Measurements from ENCODE around the gene RANBP17. TPM values are rescaled to one million over a fixed set of nuclear protein-coding genes. Genes with fewer than 3 reads are reported as not detected.
"Not testable (repeated sequence)": the region's sequence is repeated elsewhere in the genome, so short reads cannot be mapped to it uniquely, and the experiment has no call there.

Gene RANBP17
- total and polyA plus RNA-seq, 3 experiments from 2014 or later: not detected

GRCh38 chr5:170857066-170857465, 4.8 kb upstream of the RANBP17 start:
- H3K4me3 Mint-ChIP-seq: no peak overlapping the region
- no peak for DNase-seq
- H3K27ac Mint-ChIP-seq: no peak overlapping the region
- CTCF ChIA-PET: no interaction called here
- Histone ChIP-seq H3K9me3 (ENCODE audit: low read length) (no peaks in the 10 kb centered on the region), H3K27me3 (ENCODE audit: insufficient read depth, low read length, poor library complexity, severe bottlenecking) (no peaks in the 10 kb centered on the region), H3K36me3 (ENCODE audit: insufficient read depth, low read length) (no peaks in the 10 kb centered on the region), H3K4me3 (ENCODE audit: low read length) (no peak overlapping the region), H3K4me1 (ENCODE audit: insufficient read depth, low read length) (no peaks in the 10 kb centered on the region), H3K27ac (ENCODE audit: low read depth, low read length) (no peak overlapping the region)
- H3K36me3 Mint-ChIP-seq: peaks cover 2 to 6% (median 5%) of the 10 kb centered on the region in 3 donors
- POLR2A ChIA-PET: no interaction called here
- H3K9me3 Mint-ChIP-seq: peaks cover 14 to 23% (median 18%) of the 10 kb centered on the region in 5 donors
- H3K4me1 Mint-ChIP-seq: peaks cover 2 to 5% (median 4%) of the 10 kb centered on the region in 3 donors
- peaks cover 13 to 15% of the 10 kb centered on the region in 2 donors for H3K27me3 Mint-ChIP-seq

- Histone ChIP-seq H3K36me3 (ENCODE audit: insufficient read depth, low read length) (no peaks in the 10 kb centered on the region), H3K9me3 (ENCODE audit: low read length) (no peaks in the 10 kb centered on the region), H3K27ac (ENCODE audit: low read depth, low read length) (no peak overlapping the region), H3K27me3 (ENCODE audit: insufficient read depth, low read length, poor library complexity, severe bottlenecking) (no peaks in the 10 kb centered on the region), H3K4me1 (ENCODE audit: insufficient read depth, low read length) (no peaks in the 10 kb centered on the region), H3K4me3 (ENCODE audit: low read length) (no peak overlapping the region)
- Mint-ChIP-seq H3K27me3 (peaks cover 23 to 29% of the 10 kb centered on the region in 2 donors), H3K4me3 (no peak overlapping the region), H3K9me3 (peaks cover 17 to 37% (median 33%) of the 10 kb centered on the region in 5 donors), H3K36me3 (peaks cover 2 to 6% (median 5%) of the 10 kb centered on the region in 3 donors), H3K4me1 (peaks cover 2 to 5% (median 4%) of the 10 kb centered on the region in 3 donors), H3K27ac (no peak overlapping the region)
- no peak for DNase-seq
- ChIA-PET CTCF (no interaction called here), POLR2A (no interaction called here)
These were observed 1.4 kb upstream of the RANBP17 start for GRCh38 chr5:170860415-170860814.

GRCh38 chr5:170860818-170861666, 776 bp upstream of the RANBP17 start:
- no peak for DNase-seq
- H3K36me3 ChIP-seq (ENCODE audit: insufficient read depth, low read length): no peaks in the 10 kb centered on the region
- H3K4me1 Mint-ChIP-seq: peaks cover 2 to 5% (median 4%) of the 10 kb centered on the region in 3 donors
- H3K27ac Mint-ChIP-seq: no peak overlapping the region
- H3K4me3 ChIP-seq (ENCODE audit: low read length): no peak overlapping the region
- peaks cover 17 to 37% (median 35%) of the 10 kb centered on the region in 5 donors for H3K9me3 Mint-ChIP-seq
- no peaks in the 10 kb centered on the region for H3K4me1 ChIP-seq (ENCODE audit: insufficient read depth, low read length)
- POLR2A ChIA-PET: no interaction called here
- no peaks in the 10 kb centered on the region for H3K27me3 ChIP-seq (ENCODE audit: insufficient read depth, low read length, poor library complexity, severe bottlenecking)
- peak overlapping the region in 1 of 7 donors; percentile 28 for H3K4me3 Mint-ChIP-seq
- no peaks in the 10 kb centered on the region for H3K9me3 ChIP-seq (ENCODE audit: low read length)
- CTCF ChIA-PET: no interaction called here
- no peak overlapping the region for H3K27ac ChIP-seq (ENCODE audit: low read depth, low read length)
- H3K27me3 Mint-ChIP-seq: peaks cover 22 to 29% of the 10 kb centered on the region in 2 donors
- peaks cover 2 to 6% (median 5%) of the 10 kb centered on the region in 3 donors for H3K36me3 Mint-ChIP-seq

- ChIA-PET CTCF (no interaction called here), POLR2A (no interaction called here)
- peaks cover 2 to 6% (median 5%) of the 10 kb centered on the region in 3 donors for H3K36me3 Mint-ChIP-seq
- Histone ChIP-seq H3K9me3 (ENCODE audit: low read length) (no peaks in the 10 kb centered on the region), H3K27ac (ENCODE audit: low read depth, low read length) (no peak overlapping the region), H3K27me3 (ENCODE audit: insufficient read depth, low read length, poor library complexity, severe bottlenecking) (no peaks in the 10 kb centered on the region), H3K36me3 (ENCODE audit: insufficient read depth, low read length) (no peaks in the 10 kb centered on the region), H3K4me3 (ENCODE audit: low read length) (no peak overlapping the region), H3K4me1 (ENCODE audit: insufficient read depth, low read length) (no peaks in the 10 kb centered on the region)
- no peak overlapping the region for H3K27ac Mint-ChIP-seq
- H3K4me1 Mint-ChIP-seq: peaks cover 2 to 5% (median 4%) of the 10 kb centered on the region in 3 donors
- H3K4me3 Mint-ChIP-seq: peak overlapping the region in 1 of 7 donors; percentile 28
- H3K27me3 Mint-ChIP-seq: peaks cover 24 to 29% of the 10 kb centered on the region in 2 donors
- no peak for DNase-seq
- H3K9me3 Mint-ChIP-seq: peaks cover 17 to 37% (median 35%) of the 10 kb centered on the region in 5 donors
These were observed 226 bp upstream of the RANBP17 start for GRCh38 chr5:170861667-170861916.

- H3K36me3 Mint-ChIP-seq: peaks cover 2 to 6% (median 5%) of the 10 kb centered on the region in 3 donors
- H3K27me3 ChIP-seq (ENCODE audit: insufficient read depth, low read length, poor library complexity, severe bottlenecking): no peaks in the 10 kb centered on the region
- peaks cover 17 to 37% (median 35%) of the 10 kb centered on the region in 5 donors for H3K9me3 Mint-ChIP-seq
- no peak overlapping the region for H3K27ac ChIP-seq (ENCODE audit: low read depth, low read length)
- ChIA-PET POLR2A (no interaction called here), CTCF (no interaction called here)
- no peak overlapping the region for H3K4me3 Mint-ChIP-seq
- H3K4me1 Mint-ChIP-seq: peaks cover 2 to 5% (median 4%) of the 10 kb centered on the region in 3 donors
- H3K4me3 ChIP-seq (ENCODE audit: low read length): no peak overlapping the region
- no peak overlapping the region for H3K27ac Mint-ChIP-seq
- H3K36me3 ChIP-seq (ENCODE audit: insufficient read depth, low read length): no peaks in the 10 kb centered on the region
- H3K9me3 ChIP-seq (ENCODE audit: low read length): no peaks in the 10 kb centered on the region
- peaks cover 24 to 29% of the 10 kb centered on the region in 2 donors for H3K27me3 Mint-ChIP-seq
- no peaks in the 10 kb centered on the region for H3K4me1 ChIP-seq (ENCODE audit: insufficient read depth, low read length)
- no peak for DNase-seq
These were observed 1.8 kb downstream of the RANBP17 start for GRCh38 chr5:170863646-170864045.

GRCh38 chr5:170865622-170866021, 3.8 kb downstream of the RANBP17 start:
- Histone ChIP-seq H3K4me3 (ENCODE audit: low read length) (no peak overlapping the region), H3K27me3 (ENCODE audit: insufficient read depth, low read length, poor library complexity, severe bottlenecking) (no peaks in the 10 kb centered on the region), H3K4me1 (ENCODE audit: insufficient read depth, low read length) (no peaks in the 10 kb centered on the region), H3K9me3 (ENCODE audit: low read length) (no peaks in the 10 kb centered on the region), H3K36me3 (ENCODE audit: insufficient read depth, low read length) (no peaks in the 10 kb centered on the region), H3K27ac (ENCODE audit: low read depth, low read length) (no peak overlapping the region)
- Mint-ChIP-seq H3K27ac (no peak overlapping the region), H3K4me3 (no peak overlapping the region), H3K9me3 (peaks cover 9 to 28% (median 24%) of the 10 kb centered on the region in 5 donors), H3K36me3 (peaks cover 2 to 6% (median 5%) of the 10 kb centered on the region in 3 donors), H3K4me1 (peaks cover 2 to 5% (median 4%) of the 10 kb centered on the region in 3 donors), H3K27me3 (peaks cover 22 to 27% of the 10 kb centered on the region in 2 donors)
- no peak for DNase-seq
- ChIA-PET CTCF (no interaction called here), POLR2A (no interaction called here)

- H3K36me3 Mint-ChIP-seq: no peaks in the 10 kb centered on the region
- H3K27ac ChIP-seq (ENCODE audit: low read depth, low read length): no peak overlapping the region
- no peaks in the 10 kb centered on the region for H3K36me3 ChIP-seq (ENCODE audit: insufficient read depth, low read length)
- DNase-seq: no peak
- H3K27me3 ChIP-seq (ENCODE audit: insufficient read depth, low read length, poor library complexity, severe bottlenecking): no peaks in the 10 kb centered on the region
- H3K4me1 ChIP-seq (ENCODE audit: insufficient read depth, low read length): no peaks in the 10 kb centered on the region
- H3K27me3 Mint-ChIP-seq: peaks cover 11 to 13% of the 10 kb centered on the region in 2 donors
- H3K27ac Mint-ChIP-seq: no peak overlapping the region
- peaks cover 5 to 27% (median 17%) of the 10 kb centered on the region in 5 donors for H3K9me3 Mint-ChIP-seq
- H3K4me1 Mint-ChIP-seq: no peaks in the 10 kb centered on the region
- H3K4me3 ChIP-seq (ENCODE audit: low read length): no peak overlapping the region
- POLR2A ChIA-PET: no interaction called here
- CTCF ChIA-PET: no interaction called here
- H3K4me3 Mint-ChIP-seq: no peak overlapping the region
- no peaks in the 10 kb centered on the region for H3K9me3 ChIP-seq (ENCODE audit: low read length)
These were observed 6.0 kb downstream of the RANBP17 start for GRCh38 chr5:170867825-170868224.

- H3K36me3 Mint-ChIP-seq; H3K4me1 ChIP-seq (ENCODE audit: insufficient read depth, low read length); POLR2A ChIA-PET; CTCF ChIA-PET; H3K27me3 ChIP-seq (ENCODE audit: insufficient read depth, low read length, poor library complexity, severe bottlenecking); H3K4me3 Mint-ChIP-seq; H3K4me3 ChIP-seq (ENCODE audit: low read length); DNase-seq; H3K27ac Mint-ChIP-seq; H3K4me1 Mint-ChIP-seq; H3K9me3 ChIP-seq (ENCODE audit: low read length); H3K27ac ChIP-seq (ENCODE audit: low read depth, low read length); H3K27me3 Mint-ChIP-seq; H3K36me3 ChIP-seq (ENCODE audit: insufficient read depth, low read length): not testable (repeated sequence)
- H3K9me3 Mint-ChIP-seq: peaks cover 4 to 25% (median 13%) of the 10 kb centered on the region in 5 donors
These were observed 8.6 kb downstream of the RANBP17 start for GRCh38 chr5:170870390-170870789.

Data from CD8-positive, alpha-beta memory T cell (primary cell).